OCI-LY7 (cell line): Measurements from ENCODE around the gene RARA.

Source experiments
- CTCF ChIP-seq: fragments of 200-600 bp; sonication (generic); conservative IDR thresholded peaks from 2 replicates; pipeline ENCODE4 v1.5.1; 2014; ENCODE audit warnings: mild to moderate bottlenecking, antibody characterized with exemption, low read length, moderate library complexity, mixed read lengths
- EZH2phosphoT487 ChIP-seq: fragments of 200-600 bp; sonication (generic); IDR thresholded peaks from 2 replicates; pipeline ENCODE4 v1.6.1; 2018; ENCODE audit warnings: low read depth, borderline replicate concordance, mild to moderate bottlenecking, mixed run types, antibody characterized with exemption, low read length, moderate library complexity, mixed read lengths

- TF ChIP-seq CTCF = no peak
- no peak for TF ChIP-seq EZH2phosphoT487
Observed at GRCh38 chr17:40327244-40327729, 18.3 kb downstream of the RARA start.
